Activated T-cell treated with anti-CD3 and anti-CD28 coated beads, Interleukin-2, amount 50 U/mL, for 48 hours (primary cell): Measurements from ENCODE around the gene KDM3B.

Experiments used
- DNase-seq, 2 experiments: peaks; one replicate each; pipeline ENCODE4 v3.0.0-alpha.2; 2020

Gene KDM3B

GRCh38 chr5:138408023-138408422, 55.5 kb downstream of the KDM3B start:
- DNase-seq, result peak in 1 of 2 experiments; percentile 20

DNA sequence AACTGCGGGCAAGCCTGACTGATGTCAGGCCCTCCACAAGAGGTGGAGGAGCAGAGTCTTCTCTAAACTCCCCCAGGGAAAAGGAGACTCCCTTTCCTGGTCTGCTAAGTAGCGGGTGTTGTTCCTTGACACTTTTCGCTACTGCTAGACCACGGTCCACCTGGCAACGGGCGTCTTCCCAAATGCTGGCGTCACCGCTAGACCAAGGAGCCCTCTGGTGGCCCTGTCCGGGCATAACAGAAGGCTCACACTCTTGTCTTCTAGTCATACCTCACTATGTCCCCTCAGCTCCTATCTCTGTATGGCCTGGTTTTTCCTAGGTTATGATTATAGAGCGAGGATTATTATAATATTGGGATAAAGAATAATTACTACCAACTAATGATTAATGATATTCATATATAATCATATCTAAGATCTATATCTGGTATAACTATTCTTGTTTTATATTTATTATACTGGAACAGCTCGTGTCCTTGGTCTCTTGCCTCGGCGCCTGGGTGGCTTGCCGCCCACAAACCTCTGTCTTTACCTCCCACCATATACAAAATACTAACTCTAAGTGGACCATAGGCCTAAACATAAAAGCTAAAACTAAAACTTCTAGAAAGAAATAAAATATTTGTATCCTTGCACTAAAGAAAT, 58.6 kb downstream of the KDM3B start:
- peak; percentile 51 to 55 for DNase-seq

DNA sequence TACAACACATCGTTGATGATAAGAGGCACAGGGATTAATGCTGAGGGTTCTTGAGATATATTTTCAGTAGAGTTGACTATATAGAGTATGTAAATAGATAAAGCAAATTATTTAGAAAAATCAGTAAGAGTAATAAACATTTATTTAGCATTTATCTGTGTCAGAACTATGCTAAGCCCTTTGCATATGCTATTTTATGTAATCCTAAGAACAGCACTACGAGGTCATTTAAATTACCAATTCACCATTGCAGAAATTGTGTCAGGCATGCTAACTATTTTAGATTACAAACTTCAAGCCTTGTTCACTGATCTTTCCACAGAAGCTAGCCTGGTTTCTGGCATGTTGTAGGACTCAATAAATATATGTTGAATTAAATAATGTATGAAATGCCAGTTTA, 66.0 kb downstream of the KDM3B start:
- no peak for DNase-seq

DNA sequence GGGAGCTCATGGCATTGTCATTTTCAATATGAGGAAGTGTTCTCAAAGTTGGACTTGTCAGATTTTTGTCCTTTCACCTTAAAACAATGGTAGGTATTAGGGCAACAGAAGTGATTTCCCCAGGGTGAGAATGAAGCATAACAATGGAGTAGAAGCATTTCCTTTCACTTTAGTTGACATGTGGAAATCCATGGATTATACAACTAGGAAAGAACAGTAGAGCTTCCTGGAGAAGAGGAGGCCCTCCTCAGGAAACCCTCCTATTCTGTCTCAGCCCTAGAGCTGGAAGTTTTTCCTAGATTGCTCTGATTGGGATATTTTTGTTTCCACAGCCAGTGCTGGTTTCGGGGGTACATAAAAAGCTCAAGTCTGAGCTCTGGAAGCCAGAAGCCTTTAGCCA, 72.6 kb downstream of the KDM3B start:
- no peak for DNase-seq

DNA sequence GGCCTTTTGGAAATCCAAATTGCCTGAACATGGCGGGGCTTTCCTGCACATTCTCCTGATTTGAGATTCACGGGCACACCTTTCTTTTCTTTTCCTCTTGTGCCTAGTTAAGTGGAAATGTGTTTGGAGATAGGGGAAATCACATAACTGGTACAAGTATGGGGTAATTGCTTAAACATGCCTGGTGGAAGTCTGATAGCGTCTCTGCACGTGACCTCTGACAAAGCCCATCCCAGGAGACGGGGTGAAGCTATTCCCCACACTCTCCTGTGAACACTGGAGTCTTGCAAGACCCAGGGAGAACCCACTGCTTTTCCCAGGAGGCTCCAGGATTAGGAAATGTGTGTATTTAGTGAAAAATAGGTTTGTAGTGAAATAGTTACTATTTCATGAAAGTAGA, 83.5 kb downstream of the KDM3B start:
- DNase-seq, result no peak

GRCh38 chr5:138438003-138438723, 85.7 kb downstream of the KDM3B start:
- no peak for DNase-seq

GRCh38 chr5:138438724-138439476, 86.4 kb downstream of the KDM3B start, which contains the start of gene REEP2:
Gene REEP2 (plus strand): TSS chr5:138439057. CDS start chr5:138439209, 152 bp downstream.
- DNase-seq, result peak; percentile 77 to 84

DNA sequence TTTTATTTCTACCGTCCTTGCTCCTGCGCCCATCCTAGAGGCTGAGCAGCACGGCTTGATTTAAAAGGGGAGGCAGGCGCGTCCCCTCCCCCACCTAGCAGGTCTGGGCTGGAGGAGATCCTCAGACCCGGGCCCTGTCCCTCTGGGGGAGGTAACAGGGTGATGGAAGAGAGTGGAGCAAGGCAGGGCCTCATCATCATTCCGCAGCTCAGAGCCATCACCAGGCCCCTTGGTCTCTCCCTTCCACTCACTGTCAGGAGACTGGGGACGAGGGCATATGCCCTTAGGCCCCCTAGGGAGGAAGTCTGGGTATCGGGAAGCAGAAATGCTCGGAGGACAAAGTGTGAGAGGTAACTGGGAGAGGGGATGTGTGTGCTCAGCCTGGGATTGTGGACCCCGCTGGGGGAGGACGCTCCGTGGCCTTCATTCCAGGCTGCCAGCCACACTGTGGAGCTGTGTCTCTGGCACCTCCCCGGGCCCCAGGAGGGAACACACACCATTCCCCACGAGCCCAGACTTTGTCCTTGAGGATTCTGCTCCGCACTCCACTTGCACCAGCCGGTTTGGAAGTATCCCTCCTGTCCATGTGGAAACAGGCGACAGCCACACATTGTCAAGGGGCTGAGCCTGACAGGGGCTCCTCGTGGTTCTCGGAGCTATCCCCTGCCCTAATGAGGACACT, 87.1 kb downstream of the KDM3B start:
- DNase-seq, result no peak

DNA sequence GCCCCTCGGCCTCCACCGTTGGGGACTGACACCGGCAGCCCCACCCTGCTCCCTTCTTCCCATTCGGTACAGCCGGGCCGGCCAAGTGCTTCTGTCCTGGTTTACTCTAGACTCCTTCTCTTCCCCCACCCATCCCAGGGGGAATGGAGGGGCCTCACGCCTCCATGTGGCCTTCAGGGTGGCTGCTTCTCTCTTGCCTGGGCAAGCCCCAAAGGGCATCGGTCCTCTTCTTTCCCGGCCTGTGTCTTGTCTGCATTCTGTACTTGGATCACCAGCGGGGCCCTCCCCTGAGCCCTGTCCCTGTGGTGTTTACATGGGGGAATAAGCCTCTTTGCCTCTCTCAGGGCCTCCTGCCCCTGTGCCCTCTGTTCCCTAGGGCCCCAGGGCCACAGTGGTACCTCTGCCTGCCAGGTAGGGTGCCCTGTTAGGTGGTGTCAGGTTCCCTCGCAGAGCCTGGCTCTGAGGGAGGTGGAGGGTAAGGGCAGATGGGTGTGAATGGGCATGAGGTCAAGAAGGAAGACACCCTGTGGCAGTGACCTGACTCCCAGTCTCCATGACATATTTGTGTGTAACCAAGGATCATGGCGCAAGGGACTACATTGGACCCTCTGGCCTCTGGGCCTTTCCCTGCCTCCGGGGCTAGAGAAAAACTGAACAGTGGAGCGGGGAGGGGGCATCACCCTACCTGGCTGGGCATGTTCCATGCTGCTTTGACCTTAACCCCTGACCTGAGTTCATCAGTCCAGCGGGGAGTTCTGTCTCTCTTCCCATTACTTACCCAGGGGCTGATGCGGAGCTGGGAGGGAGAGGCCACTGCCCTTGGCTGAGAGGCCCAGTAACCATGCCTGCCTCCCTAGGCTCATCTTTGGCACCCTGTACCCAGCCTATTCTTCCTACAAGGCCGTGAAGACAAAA, 87.9 kb downstream of the KDM3B start:
- no peak for DNase-seq

DNA sequence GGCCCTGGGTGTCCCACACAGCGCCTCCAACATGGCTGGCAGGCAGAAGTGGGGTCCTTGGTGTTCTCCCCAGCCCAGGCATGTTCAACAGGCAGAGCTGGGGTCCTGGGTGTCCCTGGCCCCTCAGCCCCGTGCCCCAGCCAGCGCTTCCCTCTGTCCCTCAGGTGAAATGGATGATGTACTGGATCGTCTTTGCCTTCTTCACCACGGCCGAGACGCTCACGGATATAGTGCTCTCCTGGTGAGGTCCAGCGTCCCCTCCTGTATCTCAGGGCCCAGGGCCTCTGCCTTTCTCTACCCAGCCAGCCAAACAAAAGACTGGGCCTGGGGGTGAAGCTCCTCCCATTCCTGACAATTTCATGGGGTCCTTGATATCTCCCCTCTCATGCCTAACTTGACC, 88.7 kb downstream of the KDM3B start:
- no peak for DNase-seq

- no peak for DNase-seq
Measured at GRCh38 chr5:138444078-138444773, 91.7 kb downstream of the KDM3B start.

GRCh38 chr5:138444774-138445546, 92.5 kb downstream of the KDM3B start:
- DNase-seq, result no peak

GRCh38 chr5:138445547-138446271, 93.2 kb downstream of the KDM3B start:
- no peak for DNase-seq

DNA sequence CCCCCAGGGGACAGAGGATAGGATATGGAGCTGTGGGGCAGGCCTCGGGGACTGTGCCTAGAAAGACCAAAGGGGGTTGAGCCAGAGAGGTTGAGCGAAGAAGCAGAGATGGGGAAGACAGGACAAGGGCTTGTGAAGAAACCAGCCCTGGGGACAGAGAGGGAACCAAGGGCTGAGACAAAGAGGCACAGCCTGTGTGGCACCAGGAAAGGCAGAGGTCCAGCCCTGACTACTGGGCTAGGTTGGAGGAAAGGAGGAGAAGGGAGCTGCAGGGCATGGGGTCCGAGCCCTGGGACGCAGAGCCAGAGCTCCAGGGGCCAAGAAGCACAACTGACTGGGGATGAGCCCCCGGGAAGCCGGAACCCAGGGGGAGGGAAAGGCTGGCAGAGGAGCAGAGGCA, 95.6 kb downstream of the KDM3B start:
- no peak for DNase-seq

- no peak for DNase-seq
Measured at GRCh38 chr5:138448481-138449398, 96.3 kb downstream of the KDM3B start.

DNA sequence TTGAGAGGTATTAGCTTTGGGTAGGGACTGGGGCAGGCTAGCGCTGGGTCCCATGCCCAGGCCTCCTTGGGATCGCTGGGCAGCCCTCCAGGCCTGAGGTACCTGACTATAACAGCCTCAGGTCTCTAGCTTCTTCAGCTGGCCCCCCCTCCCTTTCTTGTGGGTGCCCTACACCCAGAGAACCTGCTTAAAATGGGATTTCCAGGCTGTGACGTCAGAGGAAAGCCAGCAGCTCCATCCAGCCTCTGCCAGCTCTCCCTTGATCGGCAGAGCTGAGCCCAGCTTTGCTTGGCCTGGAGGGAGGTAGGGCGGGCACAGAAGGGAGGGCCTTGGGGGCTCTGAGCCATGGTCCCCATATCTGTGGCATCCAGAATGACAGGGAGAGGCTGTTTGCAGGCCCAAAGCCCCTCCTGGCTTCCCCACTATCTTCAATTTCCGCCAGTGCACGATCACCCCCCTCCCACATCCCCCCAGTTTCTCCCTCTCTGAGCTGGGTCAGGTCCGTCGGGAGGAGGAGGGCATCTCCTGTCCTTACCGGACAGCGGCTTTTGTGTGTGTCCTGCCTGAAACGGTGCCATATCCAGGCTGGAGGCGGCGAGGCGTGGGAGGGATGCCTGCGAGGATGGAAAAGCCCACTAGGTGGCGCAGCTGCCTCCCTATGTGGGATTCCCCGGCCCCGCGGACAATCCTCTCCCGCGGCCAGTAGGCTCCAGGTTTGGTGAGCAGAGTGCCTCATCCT, 97.2 kb downstream of the KDM3B start:
- DNase-seq, result peak; percentile 93

DNA sequence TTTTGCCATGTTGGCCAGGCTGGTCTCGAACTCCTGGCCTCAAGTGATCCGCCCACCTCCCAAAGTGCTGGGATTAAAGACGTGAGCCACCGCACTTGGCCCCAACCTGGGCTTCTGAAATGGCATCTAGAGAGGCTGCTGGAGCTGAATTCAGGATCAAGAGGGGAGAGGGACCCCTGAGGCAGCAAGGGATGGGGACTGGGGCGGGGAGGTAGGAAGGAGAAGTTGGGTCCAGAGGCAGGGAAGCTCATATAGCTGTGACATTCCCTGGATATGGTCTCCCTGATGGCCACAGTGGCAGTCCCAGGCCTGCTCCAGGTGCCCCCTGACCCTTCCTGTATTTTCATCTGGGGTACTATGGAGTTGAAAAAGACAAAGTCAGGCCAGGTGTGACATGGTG, 98.5 kb downstream of the KDM3B start:
- DNase-seq, result no peak

DNA sequence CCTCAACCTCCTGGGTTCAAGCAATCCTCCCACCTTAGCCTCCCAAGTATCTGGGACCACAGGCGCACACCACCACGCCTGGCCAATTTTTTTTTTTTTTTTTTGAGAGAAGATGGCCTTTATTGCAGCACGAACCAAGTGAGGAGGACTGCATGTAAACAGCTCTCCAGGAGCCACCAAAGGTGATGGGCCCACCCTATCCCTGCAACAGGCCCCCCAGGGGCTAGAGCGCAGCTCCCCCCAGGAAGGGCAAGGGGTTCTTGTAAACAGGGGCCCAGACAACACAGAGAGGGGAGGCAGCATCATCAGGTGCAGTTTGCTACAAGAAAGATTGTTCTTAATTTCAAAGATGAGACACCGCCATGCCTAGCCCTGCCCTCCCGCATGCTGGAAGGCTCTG, 100.2 kb downstream of the KDM3B start:
- no peak for DNase-seq
